HepG2 (cell line): ENCODE measurements around the gene YIPF2. TPM values are rescaled to one million over a fixed set of nuclear protein-coding genes. Genes with fewer than 3 reads are reported as not detected.
A peak's percentile ranks its signal among the peaks of the same experiment; 100 is the strongest.

Source experiments
- AKAP8 ChIP-seq: sonication (generic); formaldehyde crosslinking; IDR thresholded peaks from 2 replicates; pipeline ENCODE4 v1.5.1; 2020; ENCODE audit warnings: mild to moderate bottlenecking, missing genetic modification reagents
- IKZF1 ChIP-seq: fragments of 450-650 bp; IDR thresholded peaks from 2 replicates; pipeline ENCODE4 v1.7.1; 2016
- NFE2L2 ChIP-seq: fragments of 150-350 bp; IDR thresholded peaks from 2 replicates; pipeline ENCODE4 v1.6.1; 2014; ENCODE audit warnings: low read length
- RXRB ChIP-seq: IDR thresholded peaks from 2 replicates; pipeline ENCODE4 v1.6.1; 2016; ENCODE audit warnings: borderline replicate concordance, missing genetic modification reagents, missing compliant biosample characterization
- SAP130 ChIP-seq: IDR thresholded peaks from 2 replicates; pipeline ENCODE4 v1.6.1; 2016; ENCODE audit warnings: low read depth
- SP1 ChIP-seq, 2 experiments: fragments of 450-650 bp in 1 of 2; sonication (generic) in 1 of 2; formaldehyde crosslinking in 1 of 2; IDR thresholded peaks; 2 replicates each; pipeline versions ENCODE4 v1.4.0 to v1.6.1; 2016 to 2020; ENCODE audit warnings: missing genetic modification reagents in 1 of 2
- TAF1 ChIP-seq: sonication (generic); formaldehyde crosslinking; IDR thresholded peaks from 2 replicates; pipeline ENCODE4 v1.4.0; 2020; ENCODE audit warnings: missing genetic modification reagents
- YEATS4 ChIP-seq: sonication (generic); formaldehyde crosslinking; IDR thresholded peaks from 2 replicates; pipeline ENCODE4 v1.4.0; 2020; ENCODE audit warnings: missing genetic modification reagents, borderline replicate concordance
- ZNF138 ChIP-seq: sonication (generic); formaldehyde crosslinking; IDR thresholded peaks from 2 replicates; pipeline ENCODE4 v1.5.0; 2020; ENCODE audit warnings: mild to moderate bottlenecking, low read depth, missing genetic modification reagents
- ZNF235 ChIP-seq: sonication (generic); formaldehyde crosslinking; IDR thresholded peaks from 2 replicates; pipeline ENCODE4 v1.8.1; 2023; ENCODE audit warnings: mild to moderate bottlenecking, missing genetic modification reagents, borderline replicate concordance
- ZNF253 ChIP-seq: sonication (generic); formaldehyde crosslinking; IDR thresholded peaks from 2 replicates; pipeline ENCODE4 v1.8.0; 2022; ENCODE audit warnings: mild to moderate bottlenecking, missing genetic modification reagents, borderline replicate concordance
- polyA plus RNA-seq, 8 experiments: library from polyadenylated mRNA; depleted of rRNA in 3 of 8; stranded (reverse) in 7 of 8; unstranded in 1 of 8; fragments of >200 nt; fragmentation: Illumina TruSeq in 4 of 8; extraction: Trizol in 4 of 8; gene quantifications; 2 replicates each; pipeline versions ENCODE4 v1.2.1 to v1.2.3, GENCODE V29; 2011 to 2016; ENCODE audit warnings: low read depth in 4 of 8, missing spikeins in 1 of 8, mixed read lengths in 1 of 8; ENCODE audit not compliant: insufficient read depth in 1 of 8
- total RNA-seq, 5 experiments: library from RNA; depleted of rRNA; stranded (reverse); fragments of >200 nt; fragmentation: Illumina TruSeq; extraction: Trizol; gene quantifications; 2 replicates each; pipeline ENCODE4 v1.2.3, GENCODE V29; 2016; ENCODE audit warnings: low read depth in 1 of 5
- TF ChIP-seq, protein P1 (sequence below): fragments of 450-650 bp; IDR thresholded peaks from 2 replicates; pipeline ENCODE4 v1.6.1; 2016
- TF ChIP-seq, protein P2 (sequence below): sonication (generic); formaldehyde crosslinking; IDR thresholded peaks from 2 replicates; pipeline ENCODE4 v1.4.0; 2020; ENCODE audit warnings: missing genetic modification reagents
- TF ChIP-seq, protein P3 (sequence below): IDR thresholded peaks from 2 replicates; pipeline ENCODE4 v1.4.0; 2020; ENCODE audit warnings: mild to moderate bottlenecking, missing genetic modification reagents
- TF ChIP-seq, protein P4 (sequence below): sonication (generic); formaldehyde crosslinking; IDR thresholded peaks from 2 replicates; pipeline ENCODE4 v1.4.0; 2020; ENCODE audit warnings: missing genetic modification reagents, borderline replicate concordance
- TF ChIP-seq, protein P5 (sequence below): sonication (generic); formaldehyde crosslinking; IDR thresholded peaks from 2 replicates; pipeline ENCODE4 v1.5.0; 2020; ENCODE audit warnings: mild to moderate bottlenecking, missing genetic modification reagents

Gene YIPF2
- total and polyA plus RNA-seq, 2 of the 13 experiments (the other 11 are each of a cell fraction or from before 2014, with no cell fraction given): 37.3 to 53.2 TPM

- TF ChIP-seq, protein P1, sequence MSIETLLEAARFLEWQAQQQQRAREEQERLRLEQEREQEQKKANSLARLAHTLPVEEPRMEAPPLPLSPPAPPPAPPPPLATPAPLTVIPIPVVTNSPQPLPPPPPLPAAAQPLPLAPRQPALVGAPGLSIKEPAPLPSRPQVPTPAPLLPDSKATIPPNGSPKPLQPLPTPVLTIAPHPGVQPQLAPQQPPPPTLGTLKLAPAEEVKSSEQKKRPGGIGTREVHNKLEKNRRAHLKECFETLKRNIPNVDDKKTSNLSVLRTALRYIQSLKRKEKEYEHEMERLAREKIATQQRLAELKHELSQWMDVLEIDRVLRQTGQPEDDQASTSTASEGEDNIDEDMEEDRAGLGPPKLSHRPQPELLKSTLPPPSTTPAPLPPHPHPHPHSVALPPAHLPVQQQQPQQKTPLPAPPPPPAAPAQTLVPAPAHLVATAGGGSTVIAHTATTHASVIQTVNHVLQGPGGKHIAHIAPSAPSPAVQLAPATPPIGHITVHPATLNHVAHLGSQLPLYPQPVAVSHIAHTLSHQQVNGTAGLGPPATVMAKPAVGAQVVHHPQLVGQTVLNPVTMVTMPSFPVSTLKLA: peak; percentile 60
- TF ChIP-seq, protein P2, sequence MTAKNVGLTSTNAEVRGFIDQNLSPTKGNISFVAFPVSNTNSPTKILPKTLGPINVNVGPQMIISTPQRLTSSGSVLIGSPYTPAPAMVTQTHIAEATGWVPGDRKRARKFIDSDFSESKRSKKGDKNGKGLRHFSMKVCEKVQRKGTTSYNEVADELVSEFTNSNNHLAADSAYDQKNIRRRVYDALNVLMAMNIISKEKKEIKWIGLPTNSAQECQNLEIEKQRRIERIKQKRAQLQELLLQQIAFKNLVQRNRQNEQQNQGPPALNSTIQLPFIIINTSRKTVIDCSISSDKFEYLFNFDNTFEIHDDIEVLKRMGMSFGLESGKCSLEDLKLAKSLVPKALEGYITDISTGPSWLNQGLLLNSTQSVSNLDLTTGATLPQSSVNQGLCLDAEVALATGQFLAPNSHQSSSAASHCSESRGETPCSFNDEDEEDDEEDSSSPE (CRISPR knock-in tag): peak; percentile 61
- TF ChIP-seq NFE2L2: no peak
- peak; percentile 60; the same call in 1 of the 2 replicates for TF ChIP-seq RXRB (CRISPR knock-in tag)
- TF ChIP-seq TAF1 (CRISPR knock-in tag): peak; percentile 76
- TF ChIP-seq, protein P3, sequence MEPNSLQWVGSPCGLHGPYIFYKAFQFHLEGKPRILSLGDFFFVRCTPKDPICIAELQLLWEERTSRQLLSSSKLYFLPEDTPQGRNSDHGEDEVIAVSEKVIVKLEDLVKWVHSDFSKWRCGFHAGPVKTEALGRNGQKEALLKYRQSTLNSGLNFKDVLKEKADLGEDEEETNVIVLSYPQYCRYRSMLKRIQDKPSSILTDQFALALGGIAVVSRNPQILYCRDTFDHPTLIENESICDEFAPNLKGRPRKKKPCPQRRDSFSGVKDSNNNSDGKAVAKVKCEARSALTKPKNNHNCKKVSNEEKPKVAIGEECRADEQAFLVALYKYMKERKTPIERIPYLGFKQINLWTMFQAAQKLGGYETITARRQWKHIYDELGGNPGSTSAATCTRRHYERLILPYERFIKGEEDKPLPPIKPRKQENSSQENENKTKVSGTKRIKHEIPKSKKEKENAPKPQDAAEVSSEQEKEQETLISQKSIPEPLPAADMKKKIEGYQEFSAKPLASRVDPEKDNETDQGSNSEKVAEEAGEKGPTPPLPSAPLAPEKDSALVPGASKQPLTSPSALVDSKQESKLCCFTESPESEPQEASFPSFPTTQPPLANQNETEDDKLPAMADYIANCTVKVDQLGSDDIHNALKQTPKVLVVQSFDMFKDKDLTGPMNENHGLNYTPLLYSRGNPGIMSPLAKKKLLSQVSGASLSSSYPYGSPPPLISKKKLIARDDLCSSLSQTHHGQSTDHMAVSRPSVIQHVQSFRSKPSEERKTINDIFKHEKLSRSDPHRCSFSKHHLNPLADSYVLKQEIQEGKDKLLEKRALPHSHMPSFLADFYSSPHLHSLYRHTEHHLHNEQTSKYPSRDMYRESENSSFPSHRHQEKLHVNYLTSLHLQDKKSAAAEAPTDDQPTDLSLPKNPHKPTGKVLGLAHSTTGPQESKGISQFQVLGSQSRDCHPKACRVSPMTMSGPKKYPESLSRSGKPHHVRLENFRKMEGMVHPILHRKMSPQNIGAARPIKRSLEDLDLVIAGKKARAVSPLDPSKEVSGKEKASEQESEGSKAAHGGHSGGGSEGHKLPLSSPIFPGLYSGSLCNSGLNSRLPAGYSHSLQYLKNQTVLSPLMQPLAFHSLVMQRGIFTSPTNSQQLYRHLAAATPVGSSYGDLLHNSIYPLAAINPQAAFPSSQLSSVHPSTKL (CRISPR knock-in tag): 0 out of 2 replicates have a peak, but pooled peaks have one; percentile 17
- TF ChIP-seq, protein P4, sequence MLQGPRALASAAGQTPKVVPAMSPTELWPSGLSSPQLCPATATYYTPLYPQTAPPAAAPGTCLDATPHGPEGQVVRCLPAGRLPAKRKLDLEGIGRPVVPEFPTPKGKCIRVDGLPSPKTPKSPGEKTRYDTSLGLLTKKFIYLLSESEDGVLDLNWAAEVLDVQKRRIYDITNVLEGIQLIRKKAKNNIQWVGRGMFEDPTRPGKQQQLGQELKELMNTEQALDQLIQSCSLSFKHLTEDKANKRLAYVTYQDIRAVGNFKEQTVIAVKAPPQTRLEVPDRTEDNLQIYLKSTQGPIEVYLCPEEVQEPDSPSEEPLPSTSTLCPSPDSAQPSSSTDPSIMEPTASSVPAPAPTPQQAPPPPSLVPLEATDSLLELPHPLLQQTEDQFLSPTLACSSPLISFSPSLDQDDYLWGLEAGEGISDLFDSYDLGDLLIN (CRISPR knock-in tag): no peak
- TF ChIP-seq ZNF253: 0 out of 2 replicates have a peak, but pooled peaks have one; percentile 71
- TF ChIP-seq ZNF138 (CRISPR knock-in tag): 0 out of 2 replicates have a peak, but pooled peaks have one; percentile 70
- peak; percentile 94 for TF ChIP-seq SAP130
- peak; percentile 74 for TF ChIP-seq ZNF235 (CRISPR knock-in tag)
- TF ChIP-seq AKAP8 (CRISPR knock-in tag): peak; percentile 54; the same call in 1 of the 2 replicates
- TF ChIP-seq, protein P5, sequence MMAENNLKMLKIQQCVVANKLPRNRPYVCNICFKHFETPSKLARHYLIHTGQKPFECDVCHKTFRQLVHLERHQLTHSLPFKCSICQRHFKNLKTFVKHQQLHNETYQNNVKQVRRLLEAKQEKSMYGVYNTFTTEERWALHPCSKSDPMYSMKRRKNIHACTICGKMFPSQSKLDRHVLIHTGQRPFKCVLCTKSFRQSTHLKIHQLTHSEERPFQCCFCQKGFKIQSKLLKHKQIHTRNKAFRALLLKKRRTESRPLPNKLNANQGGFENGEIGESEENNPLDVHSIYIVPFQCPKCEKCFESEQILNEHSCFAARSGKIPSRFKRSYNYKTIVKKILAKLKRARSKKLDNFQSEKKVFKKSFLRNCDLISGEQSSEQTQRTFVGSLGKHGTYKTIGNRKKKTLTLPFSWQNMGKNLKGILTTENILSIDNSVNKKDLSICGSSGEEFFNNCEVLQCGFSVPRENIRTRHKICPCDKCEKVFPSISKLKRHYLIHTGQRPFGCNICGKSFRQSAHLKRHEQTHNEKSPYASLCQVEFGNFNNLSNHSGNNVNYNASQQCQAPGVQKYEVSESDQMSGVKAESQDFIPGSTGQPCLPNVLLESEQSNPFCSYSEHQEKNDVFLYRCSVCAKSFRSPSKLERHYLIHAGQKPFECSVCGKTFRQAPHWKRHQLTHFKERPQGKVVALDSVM: peak; percentile 45
- TF ChIP-seq SP1 (IDR thresholded peaks at IDR 0.05): no peak
- peak; percentile 25; the same call in 1 of the 2 replicates for TF ChIP-seq SP1 (CRISPR knock-in tag; IDR thresholded peaks at IDR 0.05)
- TF ChIP-seq IKZF1: no peak
- TF ChIP-seq YEATS4 (CRISPR knock-in tag): peak; percentile 75; the same call in 1 of the 2 replicates
These were observed at the start of gene YIPF2, which contains the start of gene TIMM29 (continued) for GRCh38 chr19:10928563-10929401.
